ENCODE results near the gene PARD3. TPM values are rescaled to one million over a fixed set of nuclear protein-coding genes. Genes with fewer than 3 reads are reported as not detected.

The PARD3 gene
- total and polyA plus RNA-seq, 4 experiments from 2014 or later = 0.13 to 0.25 TPM; not detected in 2

- no peaks in the 10 kb centered on the region for H3K27me3 ChIP-seq (ENCODE audit: insufficient read depth, low read length)
- Mint-ChIP-seq H3K9me3 (no peaks in the 10 kb centered on the region), H3K27ac (no peak overlapping the region), H3K4me1 (no peaks in the 10 kb centered on the region), H3K4me3 (no peak overlapping the region), H3K36me3 (no peaks in the 10 kb centered on the region), H3K27me3 (peaks cover 6 to 14% of the 10 kb centered on the region in 2 donors)
- H3K27ac ChIP-seq (ENCODE audit: low read depth, low read length) = no peak overlapping the region
- H3K9me3 ChIP-seq (ENCODE audit: control insufficient read depth in 1 of 2, low read length in 2 of 2) = no peaks in the 10 kb centered on the region
- H3K36me3 ChIP-seq (ENCODE audit: insufficient read depth, low read length) = no peaks in the 10 kb centered on the region
- ChIA-PET CTCF (ENCODE audit: partially characterized antibody) (interaction anchor here (0.6 kb wide), 1 partner anchor 207 kb away, joined by 5 read pairs; no protein-coding TSS in a partner anchor), POLR2A (ENCODE audit: partially characterized antibody) (no interaction called here)
- intact Hi-C loops (cut with micrococcal nuclease) = no loop called here
- DNase-seq = no peak
- H3K4me1 ChIP-seq (ENCODE audit: insufficient read depth, low read length) = no peaks in the 10 kb centered on the region
- no peak overlapping the region for H3K4me3 ChIP-seq (ENCODE audit: low read length in 2 of 2)
These were observed 140.9 kb downstream of the PARD3 start for GRCh38 chr10:34674176-34674575.

- intact Hi-C loops (cut with micrococcal nuclease) = no loop called here
- H3K27ac Mint-ChIP-seq = no peak overlapping the region
- Histone ChIP-seq H3K27me3 (ENCODE audit: insufficient read depth, low read length) (no peaks in the 10 kb centered on the region), H3K9me3 (ENCODE audit: control insufficient read depth in 1 of 2, low read length in 2 of 2) (no peaks in the 10 kb centered on the region), H3K4me3 (ENCODE audit: low read length in 2 of 2) (no peak overlapping the region), H3K27ac (ENCODE audit: low read depth, low read length) (no peak overlapping the region), H3K4me1 (ENCODE audit: insufficient read depth, low read length) (no peaks in the 10 kb centered on the region), H3K36me3 (ENCODE audit: insufficient read depth, low read length) (no peaks in the 10 kb centered on the region)
- DNase-seq = no peak
- H3K36me3 Mint-ChIP-seq = no peaks in the 10 kb centered on the region
- no peaks in the 10 kb centered on the region for H3K9me3 Mint-ChIP-seq
- H3K27me3 Mint-ChIP-seq = peaks cover 9 to 11% of the 10 kb centered on the region in 2 donors
- H3K4me3 Mint-ChIP-seq = no peak overlapping the region
- ChIA-PET CTCF (ENCODE audit: partially characterized antibody) (no interaction called here), POLR2A (ENCODE audit: partially characterized antibody) (no interaction called here)
- H3K4me1 Mint-ChIP-seq = no peaks in the 10 kb centered on the region
These were observed 145.0 kb downstream of the PARD3 start for GRCh38 chr10:34670081-34670480.

- Mint-ChIP-seq H3K27me3 (peaks cover 9 to 11% of the 10 kb centered on the region in 2 donors), H3K36me3 (no peaks in the 10 kb centered on the region), H3K4me3 (no peak overlapping the region), H3K4me1 (no peaks in the 10 kb centered on the region), H3K9me3 (no peaks in the 10 kb centered on the region), H3K27ac (no peak overlapping the region)
- no peaks in the 10 kb centered on the region for H3K4me1 ChIP-seq (ENCODE audit: insufficient read depth, low read length)
- no peaks in the 10 kb centered on the region for H3K27me3 ChIP-seq (ENCODE audit: insufficient read depth, low read length)
- no peak overlapping the region for H3K4me3 ChIP-seq (ENCODE audit: low read length in 2 of 2)
- ChIA-PET CTCF (ENCODE audit: partially characterized antibody) (no interaction called here), POLR2A (ENCODE audit: partially characterized antibody) (no interaction called here)
- no peak for DNase-seq
- H3K9me3 ChIP-seq (ENCODE audit: control insufficient read depth in 1 of 2, low read length in 2 of 2) = no peaks in the 10 kb centered on the region
- H3K36me3 ChIP-seq (ENCODE audit: insufficient read depth, low read length) = no peaks in the 10 kb centered on the region
- intact Hi-C loops (cut with micrococcal nuclease) = no loop called here
- no peak overlapping the region for H3K27ac ChIP-seq (ENCODE audit: low read depth, low read length)
These were observed 146.0 kb downstream of the PARD3 start for GRCh38 chr10:34669079-34669478.

- Mint-ChIP-seq H3K9me3 (no peaks in the 10 kb centered on the region), H3K4me1 (no peaks in the 10 kb centered on the region), H3K27me3 (peaks cover 8 to 11% of the 10 kb centered on the region in 2 donors), H3K36me3 (no peaks in the 10 kb centered on the region), H3K4me3 (no peak overlapping the region), H3K27ac (no peak overlapping the region)
- no peaks in the 10 kb centered on the region for H3K27me3 ChIP-seq (ENCODE audit: insufficient read depth, low read length)
- H3K4me1 ChIP-seq (ENCODE audit: insufficient read depth, low read length) = no peaks in the 10 kb centered on the region
- DNase-seq = no peak
- no peak overlapping the region for H3K27ac ChIP-seq (ENCODE audit: low read depth, low read length)
- no peaks in the 10 kb centered on the region for H3K9me3 ChIP-seq (ENCODE audit: control insufficient read depth in 1 of 2, low read length in 2 of 2)
- CTCF ChIA-PET (ENCODE audit: partially characterized antibody) = no interaction called here
- H3K36me3 ChIP-seq (ENCODE audit: insufficient read depth, low read length) = no peaks in the 10 kb centered on the region
- H3K4me3 ChIP-seq (ENCODE audit: low read length in 2 of 2) = no peak overlapping the region
- POLR2A ChIA-PET (ENCODE audit: partially characterized antibody) = no interaction called here
- intact Hi-C loops (cut with micrococcal nuclease) = no loop called here
These were observed 147.9 kb downstream of the PARD3 start for GRCh38 chr10:34667177-34667576.

GRCh38 chr10:34666008-34666704, 148.9 kb downstream of the PARD3 start:
- Mint-ChIP-seq H3K27me3 (peaks cover 8 to 11% of the 10 kb centered on the region in 2 donors), H3K4me1 (no peaks in the 10 kb centered on the region), H3K36me3 (no peaks in the 10 kb centered on the region), H3K9me3 (no peaks in the 10 kb centered on the region), H3K4me3 (no peak overlapping the region), H3K27ac (no peak overlapping the region)
- Histone ChIP-seq H3K9me3 (ENCODE audit: control insufficient read depth in 1 of 2, low read length in 2 of 2) (no peaks in the 10 kb centered on the region), H3K4me3 (ENCODE audit: low read length in 2 of 2) (no peak overlapping the region), H3K4me1 (ENCODE audit: insufficient read depth, low read length) (no peaks in the 10 kb centered on the region), H3K27ac (ENCODE audit: low read depth, low read length) (no peak overlapping the region), H3K36me3 (ENCODE audit: insufficient read depth, low read length) (no peaks in the 10 kb centered on the region), H3K27me3 (ENCODE audit: insufficient read depth, low read length) (no peaks in the 10 kb centered on the region)
- CTCF ChIA-PET (ENCODE audit: partially characterized antibody) = interaction anchor here (0.6 kb wide), 1 partner anchor 562 kb away, joined by 3 read pairs; no protein-coding TSS in a partner anchor
- POLR2A ChIA-PET (ENCODE audit: partially characterized antibody) = no interaction called here
- no peak for DNase-seq
- intact Hi-C loops (cut with micrococcal nuclease) = no loop called here

DNA sequence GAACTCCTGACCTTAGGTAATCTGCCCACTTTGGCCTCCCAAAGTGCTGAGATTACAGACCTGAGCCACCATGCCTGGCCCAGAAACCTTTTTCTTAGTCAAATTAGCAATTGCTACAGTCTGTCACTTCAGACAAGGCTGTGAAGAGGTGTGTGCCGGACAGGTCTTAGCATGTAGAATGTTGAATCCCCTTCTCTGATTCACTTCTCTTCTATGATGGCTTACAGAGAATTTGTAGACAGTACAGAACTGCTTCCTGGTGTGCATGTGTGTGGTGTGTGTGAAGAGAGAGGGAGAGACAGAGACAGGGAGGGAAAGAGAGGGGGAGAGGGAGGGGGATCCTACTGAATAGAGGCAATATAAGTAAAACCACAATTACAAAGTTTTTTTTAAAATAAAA, 150.4 kb downstream of the PARD3 start:
- POLR2A ChIA-PET (ENCODE audit: partially characterized antibody) = no interaction called here
- Histone ChIP-seq H3K36me3 (ENCODE audit: insufficient read depth, low read length) (no peaks in the 10 kb centered on the region), H3K27me3 (ENCODE audit: insufficient read depth, low read length) (no peaks in the 10 kb centered on the region), H3K9me3 (ENCODE audit: control insufficient read depth in 1 of 2, low read length in 2 of 2) (no peaks in the 10 kb centered on the region), H3K4me3 (ENCODE audit: low read length in 2 of 2) (no peak overlapping the region), H3K4me1 (ENCODE audit: insufficient read depth, low read length) (no peaks in the 10 kb centered on the region), H3K27ac (ENCODE audit: low read depth, low read length) (no peak overlapping the region)
- Mint-ChIP-seq H3K9me3 (no peaks in the 10 kb centered on the region), H3K4me1 (no peaks in the 10 kb centered on the region), H3K27ac (no peak overlapping the region), H3K27me3 (peaks cover 5 to 8% of the 10 kb centered on the region in 2 donors), H3K4me3 (no peak overlapping the region), H3K36me3 (no peaks in the 10 kb centered on the region)
- no peak for DNase-seq
- CTCF ChIA-PET (ENCODE audit: partially characterized antibody) = no interaction called here
- intact Hi-C loops (cut with micrococcal nuclease) = no loop called here

DNA sequence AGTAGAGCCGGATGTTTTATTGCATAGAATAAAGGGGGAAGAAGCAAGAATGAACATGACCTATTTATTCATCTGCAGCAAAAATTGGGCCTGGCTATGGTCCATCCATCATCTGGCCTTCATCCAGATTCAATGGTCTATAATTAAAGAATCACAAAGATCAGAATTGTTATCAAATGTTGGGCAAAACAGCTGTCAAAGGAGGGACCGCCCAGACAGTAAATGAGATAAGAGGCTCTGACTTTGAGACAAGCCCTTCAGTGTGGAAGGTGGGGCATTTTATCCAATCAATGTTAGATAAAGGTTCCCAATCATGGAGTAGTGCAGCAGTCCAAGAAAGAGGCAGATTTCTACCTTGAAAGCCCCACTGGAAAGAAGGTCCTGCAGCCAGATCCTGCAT, 153.5 kb downstream of the PARD3 start:
- DNase-seq = no peak
- H3K27me3 ChIP-seq (ENCODE audit: insufficient read depth, low read length) = no peaks in the 10 kb centered on the region
- H3K4me1 ChIP-seq (ENCODE audit: insufficient read depth, low read length) = no peaks in the 10 kb centered on the region
- no peaks in the 10 kb centered on the region for H3K36me3 ChIP-seq (ENCODE audit: insufficient read depth, low read length)
- no peak overlapping the region for H3K4me3 Mint-ChIP-seq
- H3K27ac Mint-ChIP-seq = peak overlapping the region in 1 of 7 donors; percentile 63
- no peaks in the 10 kb centered on the region for H3K36me3 Mint-ChIP-seq
- H3K4me3 ChIP-seq (ENCODE audit: low read length in 2 of 2) = no peak overlapping the region
- H3K9me3 Mint-ChIP-seq = no peaks in the 10 kb centered on the region
- H3K9me3 ChIP-seq (ENCODE audit: control insufficient read depth in 1 of 2, low read length in 2 of 2) = no peaks in the 10 kb centered on the region
- no peak overlapping the region for H3K27ac ChIP-seq (ENCODE audit: low read depth, low read length)
- intact Hi-C loops (cut with micrococcal nuclease) = no loop called here
- ChIA-PET POLR2A (ENCODE audit: partially characterized antibody) (no interaction called here), CTCF (ENCODE audit: partially characterized antibody) (interaction anchor here (1.0 to 1.5 kb wide), 3 partner anchors 14 to 25 kb away, joined by 3 to 5 read pairs (median 3); no protein-coding TSS in a partner anchor)
- H3K27me3 Mint-ChIP-seq = peaks cover 2 to 5% of the 10 kb centered on the region in 2 donors
- H3K4me1 Mint-ChIP-seq = no peaks in the 10 kb centered on the region

All from CD4-positive, alpha-beta memory T cell (primary cell).